Left ventricle myocardium superior (tissue), 1 donor: ENCODE data around the gene DHRS7C. TPM values are rescaled to one million over a fixed set of nuclear protein-coding genes. Genes with fewer than 3 reads are reported as not detected.

Experiments used
- ATAC-seq: fragments of 200-7000 bp; cut with Tn5 transposase; one replicate; pipeline ENCODE4 v1.9.1; 2020; ENCODE audit warnings: mild to moderate bottlenecking, moderate library complexity
- DNase-seq: peaks from one replicate; pipeline ENCODE4 v3.0.0-alpha.2; 2020
- intact Hi-C: fragments of 100-400 bp; cut with micrococcal nuclease; formaldehyde crosslinking; loops from one replicate; pipeline ENCODE4 v1.11.0; 2022
- total RNA-seq: library from RNA; stranded (reverse); fragmentation: NEBNext Ultra II Directional; extraction: Animal tissue kit (Norgen Biotek cat#: 25700); gene quantifications from one replicate; pipeline ENCODE4 v1.2.1, GENCODE V29; 2021
- donor health status: DM: no; HTN: yes; CAD: no; lungs with severe emphysema.

Gene DHRS7C
- total RNA-seq, 1 donor from 2014 or later: 166 TPM

DNA sequence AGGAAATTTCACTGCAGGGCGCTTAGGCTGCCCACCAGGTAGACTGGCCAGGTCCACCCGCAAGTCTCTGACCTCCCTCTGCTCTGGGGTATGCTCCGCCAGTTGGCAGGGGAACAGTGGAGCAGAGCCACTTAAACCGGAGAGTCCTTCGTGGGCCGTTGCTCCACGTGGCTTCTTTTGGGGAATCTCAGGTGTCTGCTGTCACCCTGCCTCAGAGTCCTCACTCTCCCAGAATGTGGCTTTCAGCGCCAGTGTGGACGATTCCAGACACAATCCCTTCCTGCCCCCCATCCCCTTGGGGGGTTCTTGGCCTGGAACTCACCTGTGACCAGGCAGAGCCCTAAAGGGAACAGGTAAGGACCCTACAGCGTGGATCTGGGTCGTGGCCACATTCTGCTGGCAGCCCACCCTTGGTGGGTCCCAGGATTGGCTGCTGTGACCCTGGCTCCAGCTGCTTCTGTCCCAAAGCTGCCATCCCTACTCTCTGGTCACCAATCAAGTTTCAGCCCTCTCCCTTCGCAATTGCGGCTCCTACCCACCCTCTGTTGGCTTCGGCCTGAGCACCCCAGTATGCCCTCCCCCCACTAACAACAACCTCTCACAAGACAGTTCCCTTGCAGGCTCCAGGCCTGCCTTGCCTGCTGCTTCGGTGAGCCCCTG is 22.2 kb downstream of the DHRS7C start:
- intact Hi-C loops: no loop called here
- ATAC-seq: no peak
- no peak for DNase-seq

GRCh38 chr17:9768381-9768934 is 22.9 kb downstream of the DHRS7C start:
- ATAC-seq (no peak), DNase-seq (no peak)
- intact Hi-C loops: no loop called here

DNA sequence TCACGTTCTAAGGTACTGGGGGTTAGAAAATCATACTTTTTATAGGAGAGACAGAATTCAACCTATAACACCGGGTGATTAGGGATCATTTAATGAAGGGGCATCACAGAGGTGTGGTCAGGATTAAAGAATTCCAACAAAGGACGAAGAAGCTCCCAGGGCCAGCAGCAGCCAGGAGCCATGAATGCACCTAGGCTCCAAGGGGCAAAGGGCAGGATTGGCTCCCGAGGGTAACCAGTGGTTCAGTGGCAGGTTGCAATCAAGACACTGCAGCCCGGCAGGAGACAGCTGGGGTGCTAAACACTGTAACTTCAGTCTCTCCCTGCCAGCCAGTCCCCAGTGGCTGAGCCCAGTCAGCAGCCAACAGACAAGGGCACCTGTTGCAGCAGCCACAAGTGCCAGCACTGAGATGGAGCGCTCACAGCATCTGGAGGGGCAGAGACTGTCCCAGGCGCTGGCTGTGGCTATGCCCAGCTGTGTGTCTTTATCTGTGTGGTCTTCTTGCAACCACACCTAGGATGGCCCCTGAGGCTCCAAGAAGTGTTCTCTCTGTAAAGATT is 23.9 kb downstream of the DHRS7C start:
- ATAC-seq (no peak), DNase-seq (no peak)
- intact Hi-C loops: no loop called here

GRCh38 chr17:9766970-9767369 is 24.4 kb downstream of the DHRS7C start:
- DNase-seq: no peak
- ATAC-seq: peak; percentile 67
- intact Hi-C loops: no loop called here

DNA sequence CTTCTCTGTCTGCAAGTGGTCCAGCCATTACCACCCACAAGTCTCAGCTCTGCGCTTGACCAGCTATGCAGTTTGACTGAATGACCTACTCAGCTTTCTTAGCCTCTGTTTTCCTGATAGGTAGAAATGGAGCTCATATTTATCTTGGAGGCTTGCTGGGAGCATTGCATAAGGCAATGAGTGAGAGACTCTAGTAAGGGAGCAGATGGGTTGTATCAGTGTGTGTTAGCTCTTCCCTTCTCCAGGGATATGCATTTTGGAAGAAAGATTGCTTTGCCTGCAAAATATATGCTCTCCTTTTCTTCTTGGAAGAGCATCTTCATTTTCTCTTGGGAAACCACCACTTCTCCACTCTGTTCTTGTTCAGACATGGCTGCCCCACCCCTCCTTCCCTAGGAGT is 26.1 kb downstream of the DHRS7C start:
- ATAC-seq: peak; percentile 83
- intact Hi-C loops: no loop called here

GRCh38 chr17:9763643-9764042 is 27.7 kb downstream of the DHRS7C start:
- ATAC-seq: peak; percentile 50
- intact Hi-C loops: no loop called here
- no peak for DNase-seq

More for the DNA sequence above, 26.1 kb downstream of the DHRS7C start:
- DNase-seq: no peak

DNA sequence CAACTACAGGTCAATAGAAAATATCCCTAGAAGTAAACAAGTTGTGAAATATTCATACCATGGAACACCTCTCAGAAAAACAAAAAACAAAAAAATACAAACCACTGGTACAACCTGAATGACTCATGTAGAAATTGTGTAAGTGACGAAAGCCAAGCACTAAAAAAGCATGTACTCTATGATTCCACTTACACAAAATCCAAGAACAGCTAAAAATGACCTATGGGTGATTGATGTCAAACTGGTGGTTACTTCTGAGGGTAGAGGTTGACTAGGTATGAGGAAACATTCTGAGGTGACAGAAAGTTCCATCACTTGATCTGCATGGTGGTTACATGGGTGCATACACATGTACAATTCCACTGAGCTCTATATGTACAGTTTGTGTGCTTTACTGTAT is 31.1 kb downstream of the DHRS7C start:
- intact Hi-C loops: no loop called here
- no peak for DNase-seq
- ATAC-seq: no peak

DNA sequence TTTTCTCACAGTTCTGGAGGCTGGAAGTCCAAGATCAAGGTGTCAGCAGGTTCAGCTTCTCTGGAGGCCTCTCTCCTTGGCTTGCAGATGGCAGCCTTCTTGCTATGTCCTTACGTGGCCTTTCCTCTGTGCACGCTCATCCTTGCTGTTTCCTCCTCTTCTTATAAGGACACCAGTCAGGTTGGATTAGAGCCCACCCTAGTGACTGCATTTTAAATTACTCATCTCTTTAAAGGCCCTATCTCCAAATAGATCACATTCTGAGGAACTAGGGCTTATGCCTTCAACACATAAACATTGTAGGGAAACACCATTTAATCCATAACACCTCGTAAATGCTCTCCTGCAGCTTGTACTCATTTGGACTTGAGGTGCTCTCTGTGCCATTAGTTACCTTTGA is 36.3 kb downstream of the DHRS7C start:
- intact Hi-C loops: no loop called here
- DNase-seq (no peak), ATAC-seq (no peak)

DNA sequence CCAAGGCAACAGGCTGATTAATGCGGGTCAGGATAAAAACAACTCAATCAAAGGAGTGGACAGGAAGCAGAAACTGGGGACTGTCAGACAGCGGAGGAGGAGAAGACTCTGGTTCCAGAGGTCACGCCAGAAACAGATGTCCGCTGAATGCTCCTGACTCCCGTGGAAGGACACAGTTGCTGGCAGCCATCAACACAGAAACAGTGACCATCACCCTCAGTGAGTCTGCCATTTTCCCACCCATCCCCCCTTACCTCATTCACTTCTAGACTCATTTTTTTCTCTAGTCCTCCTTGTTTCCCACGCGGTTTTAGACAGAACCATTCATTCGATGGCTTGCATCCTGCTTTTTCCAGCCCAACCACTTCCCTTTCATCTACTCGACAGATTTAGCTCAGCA is 40.9 kb downstream of the DHRS7C start:
- DNase-seq (no peak), ATAC-seq (peak; percentile 54)
- intact Hi-C loops: no loop called here

GRCh38 chr17:9729735-9730420 is 61.5 kb downstream of the DHRS7C start:
- intact Hi-C loops: loop anchor here (5.0 kb wide), 1 partner anchor 162 kb away; no protein-coding TSS in a partner anchor
- DNase-seq: no peak
- no peak for ATAC-seq

DNA sequence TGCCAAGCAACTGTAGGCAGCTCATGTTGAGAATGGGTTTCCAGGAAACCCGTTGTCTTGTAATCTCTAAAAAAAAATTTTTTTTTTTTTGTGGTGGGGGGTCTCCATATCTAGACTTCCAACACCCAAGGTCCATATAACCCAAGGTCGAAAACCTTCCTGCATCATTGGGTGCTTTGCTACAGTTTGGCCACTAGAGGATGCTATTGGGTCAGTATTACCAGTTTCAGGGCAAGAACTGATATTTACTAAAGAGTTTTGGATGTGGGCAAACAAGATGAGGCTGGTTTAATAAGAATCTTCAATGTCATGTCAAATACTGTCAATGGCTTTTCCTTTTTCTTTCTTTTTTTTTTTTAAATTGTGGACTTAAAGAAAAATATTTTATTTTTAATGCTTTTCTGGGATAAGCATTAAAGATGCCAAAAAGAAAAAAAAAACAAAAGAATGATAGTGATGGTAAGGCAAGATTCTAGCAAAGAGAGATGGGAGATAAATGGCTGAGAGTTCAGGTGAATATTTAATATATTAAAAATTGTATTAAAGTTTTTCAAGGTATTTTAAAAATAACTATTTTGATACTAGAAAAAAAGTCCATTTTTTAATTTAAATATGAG is 62.2 kb downstream of the DHRS7C start:
- intact Hi-C loops: loop anchor here (5.0 kb wide), 1 partner anchor 163 kb away; no protein-coding TSS in a partner anchor
- ATAC-seq (peak; percentile 65), DNase-seq (no peak)

DNA sequence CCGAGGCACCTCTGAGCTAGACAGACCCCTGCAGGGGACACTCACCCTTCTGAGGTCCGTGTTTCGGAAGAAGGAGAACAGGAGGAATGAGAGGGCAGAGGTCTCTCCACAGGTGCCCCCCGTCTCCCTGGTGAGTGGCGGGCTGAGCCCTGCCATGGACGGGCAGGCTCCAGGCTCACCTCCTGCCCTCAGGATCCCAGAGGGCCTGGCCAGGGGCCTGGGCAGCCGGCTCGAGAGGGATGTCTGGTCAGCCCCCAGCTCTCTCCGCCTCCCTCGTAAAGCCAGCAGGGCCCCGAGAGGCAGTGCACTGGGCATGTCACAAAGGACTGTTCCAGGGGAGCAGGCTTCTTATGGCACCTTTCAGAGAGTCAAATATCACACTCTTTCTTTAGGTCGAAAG is 62.8 kb downstream of the DHRS7C start:
- intact Hi-C loops: loop anchor here (5.0 kb wide), 1 partner anchor 164 kb away; no protein-coding TSS in a partner anchor
- no peak for ATAC-seq
- DNase-seq: no peak

GRCh38 chr17:9728005-9728404 is 63.4 kb downstream of the DHRS7C start:
- no peak for ATAC-seq
- intact Hi-C loops: loop anchor here (5.0 kb wide), 1 partner anchor 164 kb away; no protein-coding TSS in a partner anchor

DNA sequence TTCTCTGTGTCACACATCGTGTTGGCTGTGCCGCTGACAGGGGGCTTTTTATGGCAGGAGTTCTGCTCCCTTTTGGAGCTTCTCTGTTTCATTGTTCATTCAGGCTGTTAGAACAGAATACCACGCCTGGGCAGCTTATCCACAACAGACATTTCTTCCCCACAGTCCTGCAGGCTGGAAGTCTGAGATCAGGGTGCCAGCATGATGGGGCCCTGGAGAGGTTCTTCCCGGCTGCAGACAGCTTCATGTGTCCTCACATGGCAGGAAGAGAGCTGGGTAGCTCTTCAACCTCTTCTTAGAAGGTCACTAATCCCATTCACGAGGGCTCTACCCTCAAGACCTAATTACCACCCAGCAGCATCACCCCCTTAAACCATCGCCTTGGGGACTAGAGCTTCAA is 65.1 kb downstream of the DHRS7C start:
- intact Hi-C loops: loop anchor here (5.0 kb wide), 1 partner anchor 166 kb away; no protein-coding TSS in a partner anchor
- no peak for ATAC-seq

More at GRCh38 chr17:9728005-9728404, 63.4 kb downstream of the DHRS7C start:
- DNase-seq: no peak

GRCh38 chr17:9725575-9725974 is 65.8 kb downstream of the DHRS7C start:
- DNase-seq (no peak), ATAC-seq (no peak)
- intact Hi-C loops: loop anchor here (5.0 kb wide), 1 partner anchor 167 kb away; no protein-coding TSS in a partner anchor

More for the DNA sequence above, 65.1 kb downstream of the DHRS7C start:
- DNase-seq: no peak

Other genes with a start within 250 kb of the DHRS7C start
- 70.3 TPM for gene STX8, start 215.8 kb downstream of the DHRS7C start, total RNA-seq
- gene CFAP52, start 214.9 kb downstream of the DHRS7C start, total RNA-seq: not detected
- gene USP43, start 146.1 kb downstream of the DHRS7C start, total RNA-seq: 0.12 TPM
- not detected for gene GSG1L2, start 30.5 kb upstream of the DHRS7C start, total RNA-seq
- 0.35 TPM for gene GLP2R, start 34.3 kb upstream of the DHRS7C start, total RNA-seq
- 0.12 TPM for gene RCVRN, start 113.7 kb upstream of the DHRS7C start, total RNA-seq